SHP77 (cell line): ENCODE data around the gene CENPQ.

Experiments
- DNase-seq, 2 experiments: peaks; one replicate each; lab custom pipeline; 2025; lab: John Stamatoyannopoulos, UW

CENPQ gene

DNA sequence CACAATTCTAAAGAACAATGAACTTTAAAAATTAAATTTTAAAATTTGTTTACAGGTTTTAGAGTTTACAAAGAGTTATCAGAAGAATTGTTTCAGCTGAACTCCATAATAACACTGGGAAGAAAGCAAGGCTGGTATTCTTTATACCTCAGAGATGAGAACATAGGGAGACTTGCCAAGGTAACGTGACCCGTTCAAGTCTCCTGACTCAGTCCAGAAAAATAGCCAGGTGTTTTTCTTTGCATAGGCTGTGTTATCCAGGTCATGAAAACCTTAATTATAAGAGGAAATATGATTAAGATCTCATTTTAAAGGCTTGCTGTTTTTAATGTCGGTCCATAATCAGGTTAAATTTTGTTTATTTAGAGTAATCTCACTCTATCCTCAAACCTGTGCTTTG is 78.8 kb downstream of the CENPQ start:
- no peak for DNase-seq
